GM23338 (cell line): ENCODE measurements around the gene PCLO. TPM values are rescaled to one million over a fixed set of nuclear protein-coding genes. Genes with fewer than 3 reads are reported as not detected.

Source experiments
- ATAC-seq: fragments of 200-7000 bp; cut with Tn5 transposase; 3 replicates; pipeline ENCODE4 v1.9.1; 2020
- DNase-seq: peaks from one replicate; pipeline ENCODE4 v3.0.0-alpha.2; 2015; ENCODE audit warnings: low spot score
- H2AFZ ChIP-seq: fragments of 200-600 bp; sonication (generic); 2 replicates; pipeline ENCODE4 v1.8.0; 2016; ENCODE audit warnings: antibody characterized with exemption, mild to moderate bottlenecking, moderate library complexity
- H3F3A ChIP-seq: fragments of 200-600 bp; sonication (generic); replicated peaks from 2 replicates; pipeline ENCODE4 v1.8.0; 2017; ENCODE audit warnings: antibody characterized with exemption, mixed run types, low read depth
- H3K27ac ChIP-seq: fragments of 200-600 bp; sonication (generic); 2 replicates; pipeline ENCODE4 v1.6.1; 2016; ENCODE audit warnings: low read depth
- H3K27me3 ChIP-seq: fragments of 200-600 bp; sonication (generic); 2 replicates; pipeline ENCODE4 v1.8.0; 2016; ENCODE audit warnings: mild to moderate bottlenecking, mixed run types, moderate library complexity; ENCODE audit not compliant: insufficient read depth
- H3K36me3 ChIP-seq: fragments of 200-600 bp; sonication (generic); 2 replicates; pipeline ENCODE4 v1.8.0; 2016; ENCODE audit warnings: mild to moderate bottlenecking; ENCODE audit not compliant: insufficient read depth
- H3K4me1 ChIP-seq: fragments of 200-600 bp; sonication (generic); 2 replicates; pipeline ENCODE4 v1.8.0; 2016; ENCODE audit warnings: mild to moderate bottlenecking, moderate library complexity; ENCODE audit not compliant: insufficient read depth
- H3K4me2 ChIP-seq: fragments of 200-600 bp; sonication (generic); 2 replicates; pipeline ENCODE4 v1.7.1; 2017; ENCODE audit warnings: mixed run types
- H3K4me3 ChIP-seq: fragments of 200-600 bp; sonication (generic); 2 replicates; pipeline ENCODE4 v1.6.1; 2016; ENCODE audit warnings: mixed run types
- H3K79me2 ChIP-seq: fragments of 200-600 bp; sonication (generic); replicated peaks from 2 replicates; pipeline ENCODE4 v1.8.0; 2017; ENCODE audit warnings: mild to moderate bottlenecking; ENCODE audit not compliant: insufficient read depth
- H3K9me2 ChIP-seq: fragments of 200-600 bp; sonication (generic); 2 replicates; pipeline ENCODE4 v1.8.0; 2017; ENCODE audit not compliant: insufficient read depth
- H4K20me1 ChIP-seq: fragments of 200-600 bp; sonication (generic); replicated peaks from 2 replicates; pipeline ENCODE4 v1.8.0; 2017; ENCODE audit warnings: mild to moderate bottlenecking; ENCODE audit not compliant: insufficient read depth
- H3K27ac Mint-ChIP-seq: 2 replicates; pipeline ENCODE4 v1.8.0; 2020; ENCODE audit warnings: inconsistent platforms, mild to moderate bottlenecking, moderate library complexity, mixed read lengths
- H3K27me3 Mint-ChIP-seq: 3 replicates; pipeline ENCODE4 v1.8.0; 2022; ENCODE audit warnings: low read depth, mild to moderate bottlenecking, moderate library complexity, mixed read lengths, inconsistent platforms; ENCODE audit not compliant: insufficient read depth, poor library complexity
- H3K36me3 Mint-ChIP-seq: 3 replicates; pipeline ENCODE4 v1.8.0; 2021; ENCODE audit warnings: low read depth, mild to moderate bottlenecking, inconsistent platforms, moderate library complexity, mixed read lengths
- H3K4me1 Mint-ChIP-seq: 3 replicates; pipeline ENCODE4 v1.8.0; 2020; ENCODE audit warnings: mild to moderate bottlenecking, inconsistent platforms, mixed read lengths
- H3K4me3 Mint-ChIP-seq: 3 replicates; pipeline ENCODE4 v1.8.0; 2021; ENCODE audit warnings: moderate library complexity, mild to moderate bottlenecking, inconsistent platforms, mixed read lengths
- H3K9me3 Mint-ChIP-seq: 3 replicates; pipeline ENCODE4 v1.8.0; 2020; ENCODE audit warnings: moderate library complexity, mild to moderate bottlenecking, inconsistent platforms, mixed read lengths
- CREB1 ChIP-seq: fragments of 250-450 bp; sonication (Bioruptor Pico); IDR thresholded peaks from 2 replicates; pipeline ENCODE4 v1.5.0; 2020; ENCODE audit warnings: low read depth, mild to moderate bottlenecking, moderate library complexity
- EZH2 ChIP-seq: fragments of 200-600 bp; sonication (generic); IDR thresholded peaks from one replicate; pipeline ENCODE4 v1.8.0; 2017; ENCODE audit warnings: antibody characterized with exemption, mild to moderate bottlenecking, low read depth; ENCODE audit not compliant: unreplicated experiment
- EZH2phosphoT487 ChIP-seq: fragments of 200-600 bp; sonication (generic); IDR thresholded peaks from one replicate; pipeline ENCODE4 v1.8.1; 2018; ENCODE audit warnings: antibody characterized with exemption; ENCODE audit not compliant: unreplicated experiment
- JUNB ChIP-seq: IDR thresholded peaks from one replicate; pipeline ENCODE4 v1.6.1; 2016; ENCODE audit warnings: antibody characterized with exemption; ENCODE audit not compliant: unreplicated experiment
- POLR2AphosphoS5 ChIP-seq: IDR thresholded peaks from 2 replicates; pipeline ENCODE4 v1.6.1; 2016; ENCODE audit warnings: antibody characterized with exemption, low read depth
- STAT1 ChIP-seq: IDR thresholded peaks from one replicate; pipeline ENCODE4 v1.6.1; 2016; ENCODE audit warnings: antibody characterized with exemption; ENCODE audit not compliant: unreplicated experiment
- ZNF114 ChIP-seq: fragments of 250-450 bp; sonication (Bioruptor Pico); IDR thresholded peaks from 2 replicates; pipeline ENCODE4 v1.5.0; 2020; ENCODE audit warnings: mild to moderate bottlenecking, moderate library complexity
- ZNF331 ChIP-seq: fragments of 250-450 bp; sonication (Bioruptor Pico); IDR thresholded peaks from 2 replicates; pipeline ENCODE4 v1.5.0; 2020; ENCODE audit warnings: low read depth, mild to moderate bottlenecking, moderate library complexity
- polyA plus RNA-seq: library from polyadenylated mRNA; unstranded; fragments of >200 nt; fragmentation: Nextera tagmentation; extraction: Ambion mirVana; gene quantifications from 2 replicates; pipeline ENCODE4 v1.2.1, GENCODE V29; 2016
- total RNA-seq: library from RNA; depleted of rRNA; stranded (reverse); fragments of >200 nt; shearing (Covaris generic); gene quantifications from 2 replicates; pipeline ENCODE4 v1.2.3, GENCODE V29; 2014
- TF ChIP-seq, protein P1 (sequence below): IDR thresholded peaks from one replicate; pipeline ENCODE4 v1.6.1; 2018; ENCODE audit warnings: antibody characterized with exemption; ENCODE audit not compliant: unreplicated experiment
- TF ChIP-seq, protein P2 (sequence below): fragments of 250-450 bp; sonication (Bioruptor Pico); IDR thresholded peaks from 2 replicates; pipeline ENCODE4 v1.5.0; 2020; ENCODE audit warnings: mild to moderate bottlenecking, moderate library complexity

Gene PCLO
- total and polyA plus RNA-seq, 2 experiments from 2014 or later, result 7.4 to 9.1 TPM

GRCh38 chr7:82961240-82961639 is 201.4 kb downstream of the PCLO start:
- Mint-ChIP-seq H3K9me3 (no peaks in the 10 kb centered on the region), H3K27ac (no peak overlapping the region), H3K36me3 (0 out of 3 replicates have a peak, but pooled peaks cover 5% of the 10 kb centered on the region), H3K27me3 (no peaks in the 10 kb centered on the region), H3K4me3 (no peak overlapping the region), H3K4me1 (no peaks in the 10 kb centered on the region)
- no peaks in the 10 kb centered on the region for H4K20me1 ChIP-seq
- ATAC-seq (no peak), DNase-seq (no peak)
- H3K36me3 ChIP-seq, result no peaks in the 10 kb centered on the region
- H3K4me3 ChIP-seq, result no peak overlapping the region
- H3F3A ChIP-seq, result no peaks in the 10 kb centered on the region
- H3K79me2 ChIP-seq, result no peaks in the 10 kb centered on the region
- no peak overlapping the region for H3K27ac ChIP-seq
- H2AFZ ChIP-seq, result no peak overlapping the region
- no peaks in the 10 kb centered on the region; the same call in 1 of the 2 replicates for H3K9me2 ChIP-seq
- H3K27me3 ChIP-seq, result no peaks in the 10 kb centered on the region
- H3K4me1 ChIP-seq, result no peaks in the 10 kb centered on the region
- TF ChIP-seq POLR2AphosphoS5 (no peak), CREB1 (CRISPR knock-in tag) (no peak), ZNF331 (CRISPR knock-in tag) (no peak)
- TF ChIP-seq, protein P1, sequence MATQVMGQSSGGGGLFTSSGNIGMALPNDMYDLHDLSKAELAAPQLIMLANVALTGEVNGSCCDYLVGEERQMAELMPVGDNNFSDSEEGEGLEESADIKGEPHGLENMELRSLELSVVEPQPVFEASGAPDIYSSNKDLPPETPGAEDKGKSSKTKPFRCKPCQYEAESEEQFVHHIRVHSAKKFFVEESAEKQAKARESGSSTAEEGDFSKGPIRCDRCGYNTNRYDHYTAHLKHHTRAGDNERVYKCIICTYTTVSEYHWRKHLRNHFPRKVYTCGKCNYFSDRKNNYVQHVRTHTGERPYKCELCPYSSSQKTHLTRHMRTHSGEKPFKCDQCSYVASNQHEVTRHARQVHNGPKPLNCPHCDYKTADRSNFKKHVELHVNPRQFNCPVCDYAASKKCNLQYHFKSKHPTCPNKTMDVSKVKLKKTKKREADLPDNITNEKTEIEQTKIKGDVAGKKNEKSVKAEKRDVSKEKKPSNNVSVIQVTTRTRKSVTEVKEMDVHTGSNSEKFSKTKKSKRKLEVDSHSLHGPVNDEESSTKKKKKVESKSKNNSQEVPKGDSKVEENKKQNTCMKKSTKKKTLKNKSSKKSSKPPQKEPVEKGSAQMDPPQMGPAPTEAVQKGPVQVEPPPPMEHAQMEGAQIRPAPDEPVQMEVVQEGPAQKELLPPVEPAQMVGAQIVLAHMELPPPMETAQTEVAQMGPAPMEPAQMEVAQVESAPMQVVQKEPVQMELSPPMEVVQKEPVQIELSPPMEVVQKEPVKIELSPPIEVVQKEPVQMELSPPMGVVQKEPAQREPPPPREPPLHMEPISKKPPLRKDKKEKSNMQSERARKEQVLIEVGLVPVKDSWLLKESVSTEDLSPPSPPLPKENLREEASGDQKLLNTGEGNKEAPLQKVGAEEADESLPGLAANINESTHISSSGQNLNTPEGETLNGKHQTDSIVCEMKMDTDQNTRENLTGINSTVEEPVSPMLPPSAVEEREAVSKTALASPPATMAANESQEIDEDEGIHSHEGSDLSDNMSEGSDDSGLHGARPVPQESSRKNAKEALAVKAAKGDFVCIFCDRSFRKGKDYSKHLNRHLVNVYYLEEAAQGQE, result no peak
- H3K4me2 ChIP-seq, result no peak overlapping the region

DNA sequence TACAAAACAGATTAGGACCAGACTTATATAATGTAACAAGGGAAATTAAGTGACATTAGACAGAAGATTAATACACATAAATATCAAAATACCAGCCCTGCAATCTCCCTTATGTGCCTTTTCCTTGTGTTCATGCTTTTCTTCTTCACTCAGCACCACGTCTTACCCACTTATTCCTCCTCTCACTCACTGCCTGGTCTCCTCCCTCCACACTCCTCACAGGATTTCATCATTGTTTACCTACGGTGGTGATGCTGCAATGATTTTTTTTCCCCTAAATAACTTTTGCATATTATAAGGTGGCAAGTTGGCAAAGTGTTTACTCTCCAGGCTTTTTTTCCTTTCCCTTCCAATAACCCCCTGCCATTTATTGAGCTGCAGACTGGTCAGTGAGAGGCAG is 203.2 kb downstream of the PCLO start:
- H3K4me1 Mint-ChIP-seq, result no peaks in the 10 kb centered on the region
- no peak overlapping the region for H3K27ac ChIP-seq
- DNase-seq (no peak), ATAC-seq (no peak)
- no peaks in the 10 kb centered on the region for H3K4me1 ChIP-seq
- H2AFZ ChIP-seq, result no peak overlapping the region
- no peaks in the 10 kb centered on the region for H3K27me3 Mint-ChIP-seq
- H3K4me3 ChIP-seq, result no peak overlapping the region
- H3K9me2 ChIP-seq, result peaks cover 13% of the 10 kb centered on the region; the same call in 1 of the 2 replicates
- H3K36me3 ChIP-seq, result 0 out of 2 replicates have a peak, but pooled peaks cover 3% of the 10 kb centered on the region
- no peaks in the 10 kb centered on the region for H3K27me3 ChIP-seq
- no peaks in the 10 kb centered on the region for H3K36me3 Mint-ChIP-seq
- H3K9me3 Mint-ChIP-seq, result no peaks in the 10 kb centered on the region
- H3K79me2 ChIP-seq, result no peaks in the 10 kb centered on the region
- no peak overlapping the region for H3K4me2 ChIP-seq
- H4K20me1 ChIP-seq, result no peaks in the 10 kb centered on the region
- no peak overlapping the region for H3K4me3 Mint-ChIP-seq
- H3F3A ChIP-seq, result no peaks in the 10 kb centered on the region
- no peak overlapping the region; the same call in 1 of the 2 replicates for H3K27ac Mint-ChIP-seq
- TF ChIP-seq STAT1, result no peak
- TF ChIP-seq, protein P2, sequence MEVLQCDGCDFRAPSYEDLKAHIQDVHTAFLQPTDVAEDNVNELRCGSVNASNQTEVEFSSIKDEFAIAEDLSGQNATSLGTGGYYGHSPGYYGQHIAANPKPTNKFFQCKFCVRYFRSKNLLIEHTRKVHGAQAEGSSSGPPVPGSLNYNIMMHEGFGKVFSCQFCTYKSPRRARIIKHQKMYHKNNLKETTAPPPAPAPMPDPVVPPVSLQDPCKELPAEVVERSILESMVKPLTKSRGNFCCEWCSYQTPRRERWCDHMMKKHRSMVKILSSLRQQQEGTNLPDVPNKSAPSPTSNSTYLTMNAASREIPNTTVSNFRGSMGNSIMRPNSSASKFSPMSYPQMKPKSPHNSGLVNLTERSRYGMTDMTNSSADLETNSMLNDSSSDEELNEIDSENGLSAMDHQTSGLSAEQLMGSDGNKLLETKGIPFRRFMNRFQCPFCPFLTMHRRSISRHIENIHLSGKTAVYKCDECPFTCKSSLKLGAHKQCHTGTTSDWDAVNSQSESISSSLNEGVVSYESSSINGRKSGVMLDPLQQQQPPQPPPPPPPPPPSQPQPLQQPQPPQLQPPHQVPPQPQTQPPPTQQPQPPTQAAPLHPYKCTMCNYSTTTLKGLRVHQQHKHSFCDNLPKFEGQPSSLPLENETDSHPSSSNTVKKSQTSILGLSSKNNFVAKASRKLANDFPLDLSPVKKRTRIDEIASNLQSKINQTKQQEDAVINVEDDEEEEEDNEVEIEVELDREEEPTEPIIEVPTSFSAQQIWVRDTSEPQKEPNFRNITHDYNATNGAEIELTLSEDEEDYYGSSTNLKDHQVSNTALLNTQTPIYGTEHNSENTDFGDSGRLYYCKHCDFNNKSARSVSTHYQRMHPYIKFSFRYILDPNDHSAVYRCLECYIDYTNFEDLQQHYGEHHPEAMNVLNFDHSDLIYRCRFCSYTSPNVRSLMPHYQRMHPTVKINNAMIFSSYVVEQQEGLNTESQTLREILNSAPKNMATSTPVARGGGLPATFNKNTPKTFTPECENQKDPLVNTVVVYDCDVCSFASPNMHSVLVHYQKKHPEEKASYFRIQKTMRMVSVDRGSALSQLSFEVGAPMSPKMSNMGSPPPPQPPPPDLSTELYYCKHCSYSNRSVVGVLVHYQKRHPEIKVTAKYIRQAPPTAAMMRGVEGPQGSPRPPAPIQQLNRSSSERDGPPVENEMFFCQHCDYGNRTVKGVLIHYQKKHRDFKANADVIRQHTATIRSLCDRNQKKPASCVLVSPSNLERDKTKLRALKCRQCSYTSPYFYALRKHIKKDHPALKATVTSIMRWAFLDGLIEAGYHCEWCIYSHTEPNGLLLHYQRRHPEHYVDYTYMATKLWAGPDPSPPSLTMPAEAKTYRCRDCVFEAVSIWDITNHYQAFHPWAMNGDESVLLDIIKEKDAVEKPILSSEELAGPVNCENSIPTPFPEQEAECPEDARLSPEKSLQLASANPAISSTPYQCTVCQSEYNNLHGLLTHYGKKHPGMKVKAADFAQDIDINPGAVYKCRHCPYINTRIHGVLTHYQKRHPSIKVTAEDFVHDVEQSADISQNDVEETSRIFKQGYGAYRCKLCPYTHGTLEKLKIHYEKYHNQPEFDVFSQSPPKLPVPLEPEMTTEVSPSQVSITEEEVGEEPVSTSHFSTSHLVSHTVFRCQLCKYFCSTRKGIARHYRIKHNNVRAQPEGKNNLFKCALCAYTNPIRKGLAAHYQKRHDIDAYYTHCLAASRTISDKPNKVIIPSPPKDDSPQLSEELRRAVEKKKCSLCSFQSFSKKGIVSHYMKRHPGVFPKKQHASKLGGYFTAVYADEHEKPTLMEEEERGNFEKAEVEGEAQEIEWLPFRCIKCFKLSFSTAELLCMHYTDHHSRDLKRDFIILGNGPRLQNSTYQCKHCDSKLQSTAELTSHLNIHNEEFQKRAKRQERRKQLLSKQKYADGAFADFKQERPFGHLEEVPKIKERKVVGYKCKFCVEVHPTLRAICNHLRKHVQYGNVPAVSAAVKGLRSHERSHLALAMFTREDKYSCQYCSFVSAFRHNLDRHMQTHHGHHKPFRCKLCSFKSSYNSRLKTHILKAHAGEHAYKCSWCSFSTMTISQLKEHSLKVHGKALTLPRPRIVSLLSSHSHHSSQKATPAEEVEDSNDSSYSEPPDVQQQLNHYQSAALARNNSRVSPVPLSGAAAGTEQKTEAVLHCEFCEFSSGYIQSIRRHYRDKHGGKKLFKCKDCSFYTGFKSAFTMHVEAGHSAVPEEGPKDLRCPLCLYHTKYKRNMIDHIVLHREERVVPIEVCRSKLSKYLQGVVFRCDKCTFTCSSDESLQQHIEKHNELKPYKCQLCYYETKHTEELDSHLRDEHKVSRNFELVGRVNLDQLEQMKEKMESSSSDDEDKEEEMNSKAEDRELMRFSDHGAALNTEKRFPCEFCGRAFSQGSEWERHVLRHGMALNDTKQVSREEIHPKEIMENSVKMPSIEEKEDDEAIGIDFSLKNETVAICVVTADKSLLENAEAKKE, result no peak
- TF ChIP-seq EZH2phosphoT487, result no peak
- TF ChIP-seq ZNF114 (CRISPR knock-in tag), result no peak
- no peak for TF ChIP-seq EZH2
- no peak for TF ChIP-seq JUNB
